Activated B cell treated with CpG ODN at 0.5 μM for 24 hours (primary cell): ENCODE results near the gene HLCS. TPM values are rescaled to one million over a fixed set of nuclear protein-coding genes. Genes with fewer than 3 reads are reported as not detected.

Source experiments
- ATAC-seq: fragments of 200-7000 bp; cut with Tn5 transposase; one replicate; pipeline ENCODE4 v1.10.0; 2021; ENCODE audit warnings: low read depth, mild to moderate bottlenecking, moderate library complexity
- CTCF ChIA-PET: fragments of 350-600 bp; sonication (Branson Sonifier 250); formaldehyde crosslinking; loops from one replicate; lab custom pipeline; 2021; ENCODE audit warnings: antibody characterized with exemption; lab: Charles Lee
- POLR2A ChIA-PET: fragments of 350-600 bp; sonication (Branson Sonifier 250); formaldehyde crosslinking; loops from one replicate; lab custom pipeline; 2021; ENCODE audit warnings: antibody characterized with exemption; lab: Charles Lee
- DNase-seq: peaks from one replicate; pipeline ENCODE4 v3.0.0; 2022
- H3K27ac Mint-ChIP-seq: one replicate; pipeline ENCODE4 v1.8.0; 2020; ENCODE audit warnings: mixed read lengths
- H3K27me3 Mint-ChIP-seq: one replicate; pipeline ENCODE4 v1.8.0; 2021; ENCODE audit warnings: mixed read lengths
- H3K36me3 Mint-ChIP-seq: one replicate; pipeline ENCODE4 v1.8.0; 2021; ENCODE audit warnings: low read depth, mixed read lengths
- H3K4me1 Mint-ChIP-seq: one replicate; pipeline ENCODE4 v1.8.0; 2021; ENCODE audit warnings: mixed read lengths
- H3K4me3 Mint-ChIP-seq: one replicate; pipeline ENCODE4 v1.8.0; 2020; ENCODE audit warnings: mild to moderate bottlenecking, mixed read lengths
- H3K9me3 Mint-ChIP-seq: one replicate; pipeline ENCODE4 v1.8.0; 2020; ENCODE audit warnings: mixed read lengths
- CTCF ChIP-seq: fragments of 200-600 bp; IDR thresholded peaks from one replicate; pipeline ENCODE4 v1.8.0; 2022; ENCODE audit warnings: antibody characterized with exemption, mild to moderate bottlenecking
- intact Hi-C: fragments of 100-400 bp; cut with micrococcal nuclease; formaldehyde crosslinking; loops from one replicate; pipeline ENCODE4 v1.15.1; 2024
- total RNA-seq: library from RNA; stranded (reverse); gene quantifications from 2 replicates; pipeline ENCODE4 v1.2.3, GENCODE V29; 2022

Gene HLCS
- total RNA-seq, 1 donor from 2014 or later: 10.6 TPM

DNA sequence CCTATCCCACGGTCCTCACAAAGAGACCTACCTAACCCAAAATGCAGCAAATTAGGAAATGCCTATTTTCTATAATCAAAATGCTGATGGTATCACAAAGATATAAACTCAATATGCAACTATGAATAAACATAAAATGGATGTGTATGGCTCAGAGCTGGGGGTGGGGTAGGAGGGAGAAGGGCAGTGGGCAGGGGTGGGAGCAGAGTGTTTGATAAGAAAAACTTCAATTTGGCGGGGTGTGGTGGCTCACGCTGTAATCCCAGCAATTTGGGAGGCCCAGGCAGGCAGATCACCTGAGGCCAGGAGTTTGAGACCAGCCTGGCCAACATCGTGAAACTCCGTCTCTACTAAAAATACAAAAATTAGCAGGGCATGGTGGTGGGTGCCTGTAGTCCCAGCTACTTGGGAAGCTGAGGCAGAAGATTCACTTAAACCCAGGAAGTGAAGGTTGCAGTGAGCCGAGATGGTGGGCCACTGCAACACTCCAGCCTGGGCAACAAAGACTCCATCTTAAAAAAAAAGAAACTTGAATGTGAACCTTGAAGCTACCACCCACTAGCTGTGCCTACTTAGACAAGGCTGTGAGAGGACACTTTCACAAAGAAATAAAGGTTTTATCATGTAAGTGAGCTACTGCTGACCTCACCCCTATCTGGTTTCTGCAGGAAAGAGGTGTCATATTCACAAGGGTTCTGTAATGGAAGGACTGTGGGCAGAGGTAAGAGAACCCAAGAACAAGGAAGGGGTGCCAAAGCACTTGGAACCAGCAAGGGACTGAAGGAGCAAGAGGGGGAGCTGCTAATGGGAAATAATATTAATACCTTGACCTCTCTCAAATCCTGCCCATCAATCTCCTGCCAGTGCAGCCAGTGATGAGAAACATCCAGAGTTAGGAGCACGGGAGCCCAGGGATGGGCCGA is 53.0 kb downstream of the HLCS start:
- peaks cover 4% of the 10 kb centered on the region for H3K4me1 Mint-ChIP-seq
- no peaks in the 10 kb centered on the region for H3K36me3 Mint-ChIP-seq
- ChIA-PET CTCF (no interaction called here), POLR2A (interaction anchor here (0.6 kb wide), 1 partner anchor 47 kb away, joined by 5 read pairs; no protein-coding TSS in a partner anchor)
- no peak overlapping the region for H3K27ac Mint-ChIP-seq
- no peak for DNase-seq
- H3K9me3 Mint-ChIP-seq: no peaks in the 10 kb centered on the region
- no peak for ATAC-seq
- no peaks in the 10 kb centered on the region for H3K27me3 Mint-ChIP-seq
- intact Hi-C loops: no loop called here
- no peak for TF ChIP-seq CTCF
- H3K4me3 Mint-ChIP-seq: no peak overlapping the region

DNA sequence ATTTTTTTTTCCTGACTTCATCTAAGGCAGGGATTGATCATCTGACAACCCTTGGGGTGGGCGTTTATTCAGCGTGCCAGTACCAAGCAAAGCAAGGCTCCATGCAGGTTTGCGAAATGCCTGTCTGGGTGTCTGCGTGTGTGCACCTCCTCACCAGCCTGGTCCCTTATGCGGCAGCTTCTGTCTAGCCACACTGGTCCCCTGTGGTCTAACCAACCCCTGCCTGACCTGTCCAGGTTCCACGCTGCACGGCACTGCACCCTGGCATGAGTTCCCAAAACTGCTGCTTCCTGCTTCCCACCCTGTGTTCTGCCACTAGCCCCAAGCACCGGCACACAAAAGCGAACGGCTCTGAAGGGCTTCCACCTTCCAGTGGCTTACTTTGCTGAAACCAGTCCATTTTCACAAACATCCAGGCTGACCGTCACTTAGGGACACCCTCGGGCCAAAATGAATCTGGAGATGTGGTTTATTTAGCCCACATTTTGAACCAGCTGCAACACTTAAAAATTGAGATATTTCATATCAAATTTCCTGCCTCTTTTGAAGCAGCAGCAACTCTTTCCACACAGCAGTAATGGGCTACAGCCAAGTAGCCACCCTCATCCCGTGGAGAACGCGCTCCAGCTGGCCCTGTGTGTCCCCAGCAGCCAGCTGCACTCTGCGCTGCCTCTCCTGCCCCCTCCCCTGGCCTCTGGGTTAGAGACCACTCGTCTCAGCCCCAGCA is 55.7 kb downstream of the HLCS start:
- CTCF ChIA-PET: no interaction called here
- POLR2A ChIA-PET: no interaction called here
- no peaks in the 10 kb centered on the region for H3K27me3 Mint-ChIP-seq
- TF ChIP-seq CTCF: no peak
- intact Hi-C loops: no loop called here
- no peaks in the 10 kb centered on the region for H3K36me3 Mint-ChIP-seq
- H3K27ac Mint-ChIP-seq: no peak overlapping the region
- no peak for ATAC-seq
- H3K4me1 Mint-ChIP-seq: no peaks in the 10 kb centered on the region
- no peaks in the 10 kb centered on the region for H3K9me3 Mint-ChIP-seq
- no peak for DNase-seq
- no peak overlapping the region for H3K4me3 Mint-ChIP-seq

DNA sequence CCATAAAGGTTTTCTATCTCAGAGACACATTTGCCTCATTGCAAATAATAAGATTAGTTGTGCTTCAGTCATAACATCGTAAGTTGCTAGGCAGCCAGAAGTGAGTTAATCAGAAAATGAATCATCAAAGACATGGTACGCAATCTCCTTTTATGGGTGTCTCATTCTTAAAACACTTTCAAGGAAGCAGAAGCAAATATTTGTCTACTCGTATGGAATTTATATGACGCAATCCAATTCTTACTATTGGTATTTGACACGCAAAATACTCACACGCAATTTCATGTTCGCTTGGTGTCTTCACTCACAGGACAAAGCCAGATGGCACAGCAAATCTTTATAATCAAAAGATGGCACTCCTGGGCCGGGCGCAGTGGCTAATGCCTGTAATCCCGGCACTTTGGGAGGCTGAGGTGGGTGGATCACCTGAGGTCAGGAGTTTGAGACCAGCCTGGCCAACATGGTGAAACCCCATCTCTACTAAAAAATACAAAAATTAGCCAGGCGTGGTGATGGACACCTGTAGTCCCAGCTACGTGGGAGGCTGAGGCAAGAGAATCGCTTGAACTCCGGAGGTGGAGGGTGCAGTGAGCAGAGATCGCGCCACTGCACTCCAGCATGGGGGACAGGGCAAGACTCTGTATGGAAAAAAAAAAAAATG is 56.4 kb downstream of the HLCS start:
- no peaks in the 10 kb centered on the region for H3K36me3 Mint-ChIP-seq
- ChIA-PET CTCF (no interaction called here), POLR2A (no interaction called here)
- no peak overlapping the region for H3K27ac Mint-ChIP-seq
- ATAC-seq (no peak), DNase-seq (no peak)
- H3K4me3 Mint-ChIP-seq: no peak overlapping the region
- H3K4me1 Mint-ChIP-seq: no peaks in the 10 kb centered on the region
- no peaks in the 10 kb centered on the region for H3K9me3 Mint-ChIP-seq
- H3K27me3 Mint-ChIP-seq: no peaks in the 10 kb centered on the region
- TF ChIP-seq CTCF: no peak
- intact Hi-C loops: no loop called here

DNA sequence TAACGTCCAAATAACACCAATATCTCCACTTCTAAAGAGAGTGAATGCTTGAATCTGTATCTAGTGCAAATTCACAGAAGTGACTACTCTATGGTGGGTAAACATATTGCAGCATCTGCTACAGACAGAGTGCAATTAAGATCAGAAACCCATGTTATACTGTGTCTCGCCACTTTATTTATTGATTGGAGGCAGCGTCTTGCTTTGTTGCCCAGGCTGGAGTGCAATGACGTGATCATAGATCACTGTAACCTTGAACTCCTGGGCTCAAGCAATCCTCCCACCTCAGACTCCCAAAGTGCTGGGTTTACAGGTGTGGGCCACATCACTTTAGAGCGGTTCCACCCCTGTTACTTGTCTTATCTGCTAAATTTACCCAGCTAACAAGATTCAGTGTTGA is 57.0 kb downstream of the HLCS start:
- H3K27ac Mint-ChIP-seq: no peak overlapping the region
- no peak for TF ChIP-seq CTCF
- ATAC-seq (no peak), DNase-seq (no peak)
- ChIA-PET POLR2A (no interaction called here), CTCF (no interaction called here)
- intact Hi-C loops: no loop called here
- no peaks in the 10 kb centered on the region for H3K36me3 Mint-ChIP-seq
- no peak overlapping the region for H3K4me3 Mint-ChIP-seq
- H3K4me1 Mint-ChIP-seq: no peaks in the 10 kb centered on the region
- no peaks in the 10 kb centered on the region for H3K27me3 Mint-ChIP-seq
- no peaks in the 10 kb centered on the region for H3K9me3 Mint-ChIP-seq
